B cell (primary cell): ENCODE measurements around the gene CHMP6. TPM values are rescaled to one million over a fixed set of nuclear protein-coding genes. Genes with fewer than 3 reads are reported as not detected.

Experiments
- ATAC-seq: fragments of 200-7000 bp; cut with Tn5 transposase; one replicate; pipeline ENCODE4 v1.10.0; 2021; ENCODE audit warnings: low read depth, mild to moderate bottlenecking, moderate number of reproducible peaks, moderate library complexity
- CTCF ChIA-PET: fragments of 350-600 bp; sonication (Branson Sonifier 250); formaldehyde crosslinking; loops from one replicate; lab custom pipeline; 2021; ENCODE audit warnings: antibody characterized with exemption, inconsistent platforms; lab: Charles Lee
- POLR2A ChIA-PET: fragments of 350-600 bp; sonication (Branson Sonifier 250); formaldehyde crosslinking; loops from one replicate; lab custom pipeline; 2021; ENCODE audit warnings: antibody characterized with exemption; lab: Charles Lee
- DNase-seq: peaks from one replicate; pipeline ENCODE4 v3.0.0; 2013
- H2AFZ ChIP-seq: 2 replicates; pipeline ENCODE4 v1.6.1; 2012; ENCODE audit warnings: mild to moderate bottlenecking, low read depth, low read length; ENCODE audit not compliant: insufficient read depth, poor library complexity, severe bottlenecking
- H3K27ac ChIP-seq, 2 donors: 1 replicate in 1 of 2; 2 replicates in 1 of 2; pipeline ENCODE4 v1.5.1; 2012 to 2013; ENCODE audit warnings: low read length in 2 of 2, mild to moderate bottlenecking in 2 of 2, moderate library complexity in 1 of 2
- H3K27me3 ChIP-seq, 4 experiments: fragments of 200-600 bp in 1 of 4; sonication (generic) in 1 of 4; replicated peaks in 1 of 4; 1 replicate in 2 of 4; 2 replicates in 2 of 4; pipeline versions ENCODE4 v1.6.1 to v1.7.0; 2013 to 2016; ENCODE audit warnings: low read length in 3 of 4, mild to moderate bottlenecking in 2 of 4, mixed read lengths in 1 of 4, moderate library complexity in 1 of 4; ENCODE audit not compliant: insufficient read depth in 4 of 4, control insufficient read depth in 3 of 4; ENCODE audit errors: control extremely low read depth in 1 of 4
- H3K36me3 ChIP-seq, 2 experiments: replicated peaks in 1 of 2; 1 replicate in 1 of 2; 2 replicates in 1 of 2; pipeline versions ENCODE4 v1.6.1 to v1.7.1; 2013; ENCODE audit warnings: low read length in 1 of 2; ENCODE audit not compliant: insufficient read depth in 2 of 2, control insufficient read depth in 1 of 2; ENCODE audit errors: control extremely low read depth in 1 of 2, extremely low read depth in 1 of 2
- H3K4me1 ChIP-seq, 2 donors: fragments of 200-600 bp in 1 of 2; sonication (generic) in 1 of 2; 1 replicate in 1 of 2; 2 replicates in 1 of 2; pipeline versions ENCODE4 v1.5.1 to v1.6.1; 2013 to 2017; ENCODE audit warnings: low read length in 2 of 2; ENCODE audit not compliant: control insufficient read depth in 2 of 2, insufficient read depth in 2 of 2
- H3K4me2 ChIP-seq: replicated peaks from 2 replicates; pipeline ENCODE3; 2012; ENCODE audit warnings: mild to moderate bottlenecking, low read depth, low read length; ENCODE audit not compliant: poor library complexity, severe bottlenecking
- H3K4me3 ChIP-seq, 5 experiments: fragments of 200-600 bp in 1 of 5; sonication (generic) in 1 of 5; 1 replicate in 3 of 5; 2 replicates in 2 of 5; pipeline versions ENCODE4 v1.5.1 to v1.7.0; 2011 to 2016; ENCODE audit warnings: low read length in 4 of 5, mild to moderate bottlenecking in 4 of 5, low read depth in 2 of 5, control low read depth in 1 of 5, moderate library complexity in 1 of 5; ENCODE audit not compliant: insufficient read depth in 1 of 5; ENCODE audit errors: control extremely low read depth in 1 of 5, extremely low read depth in 1 of 5
- H3K79me2 ChIP-seq: fragments of 200-600 bp; sonication (generic); one replicate; pipeline ENCODE4 v1.6.0; 2016; ENCODE audit warnings: low read length; ENCODE audit not compliant: control insufficient read depth, insufficient read depth
- H3K9ac ChIP-seq: fragments of 200-600 bp; sonication (generic); 2 replicates; pipeline ENCODE4 v1.6.1; 2017; ENCODE audit warnings: mild to moderate bottlenecking, low read length, moderate library complexity
- H3K9me3 ChIP-seq, 3 donors: one replicate each; pipeline versions ENCODE4 v1.6.1 to v1.7.1; 2013; ENCODE audit warnings: low read length in 2 of 3; ENCODE audit not compliant: control insufficient read depth in 2 of 3, insufficient read depth in 1 of 3; ENCODE audit errors: control extremely low read depth in 1 of 3
- H4K20me1 ChIP-seq: 2 replicates; pipeline ENCODE4 v1.6.0; 2012; ENCODE audit warnings: mild to moderate bottlenecking, low read length; ENCODE audit not compliant: insufficient read depth, control insufficient read depth, poor library complexity, severe bottlenecking
- H3K27ac Mint-ChIP-seq: one replicate; pipeline ENCODE4 v1.8.0; 2021; ENCODE audit warnings: mixed read lengths
- H3K27me3 Mint-ChIP-seq: one replicate; pipeline ENCODE4 v1.8.0; 2021; ENCODE audit warnings: mixed read lengths
- H3K4me1 Mint-ChIP-seq: one replicate; pipeline ENCODE4 v1.8.0; 2021; ENCODE audit warnings: mixed read lengths
- H3K4me3 Mint-ChIP-seq: one replicate; pipeline ENCODE4 v1.8.0; 2021; ENCODE audit warnings: mixed read lengths
- H3K9me3 Mint-ChIP-seq: one replicate; pipeline ENCODE4 v1.8.0; 2022; ENCODE audit warnings: mixed read lengths; ENCODE audit not compliant: insufficient read depth
- CTCF ChIP-seq: fragments of 200-600 bp; IDR thresholded peaks from one replicate; pipeline ENCODE4 v1.8.0; 2022; ENCODE audit warnings: antibody characterized with exemption, mild to moderate bottlenecking
- EZH2 ChIP-seq: IDR thresholded peaks from 2 replicates; pipeline ENCODE4 v1.6.1; 2012; ENCODE audit warnings: borderline replicate concordance, low read depth, mild to moderate bottlenecking, moderate library complexity, low read length; ENCODE audit not compliant: insufficient read depth, poor library complexity, severe bottlenecking
- WGBS: methylation state at CpG from one replicate; pipeline ENCODE4 v1.1.5; 2013; ENCODE audit warnings: missing lambda C conversion rate; ENCODE audit not compliant: insufficient coverage; 5-methylcytosine and 5-hydroxymethylcytosine counted together
- intact Hi-C: fragments of 100-400 bp; cut with micrococcal nuclease; formaldehyde crosslinking; loops from one replicate; pipeline ENCODE4 v1.10.0; 2022
- polyA plus RNA-seq: library from polyadenylated mRNA; depleted of rRNA; stranded (reverse); fragments of >200 nt; gene quantifications from 2 replicates; pipeline ENCODE4 v1.2.3, GENCODE V29; 2012
- total RNA-seq, 2 donors: library from RNA; stranded (reverse); fragments of 120-200 nt in 1 of 2; gene quantifications; 1 replicate in 1 of 2; 2 replicates in 1 of 2; pipeline versions ENCODE4 v1.2.3 to v1.2.4, GENCODE V29; 2013 to 2022

CHMP6 gene
- total and polyA plus RNA-seq, 2 donors (not counting 1 experiment from before 2014, with no cell fraction given) = 21.2 to 46.2 TPM

- Histone ChIP-seq H2AFZ (no peak overlapping the region), H3K4me3 (no peak overlapping the region), H3K27ac (no peak overlapping the region), H3K4me2 (no peak overlapping the region), H3K9ac (no peak overlapping the region), H3K27me3 (no peaks in the 10 kb centered on the region), H4K20me1 (no peaks in the 10 kb centered on the region), H3K9me3 (peaks cover 0 to 7% (median 0%) of the 10 kb centered on the region in 3 donors), H3K4me1 (peaks cover 13 to 17% of the 10 kb centered on the region in 2 donors), H3K79me2 (no peaks in the 10 kb centered on the region), H3K36me3 (peaks cover 0 to 30% of the 10 kb centered on the region in 2 experiments)
- no peak for ATAC-seq
- Mint-ChIP-seq H3K27ac (no peak overlapping the region), H3K4me3 (no peak overlapping the region), H3K4me1 (peaks cover 9% of the 10 kb centered on the region), H3K27me3 (no peaks in the 10 kb centered on the region), H3K9me3 (no peaks in the 10 kb centered on the region)
- CTCF ChIA-PET = no interaction called here
- WGBS = 92% methylated on average over 18 of the region's 21 CpGs
- intact Hi-C loops = no loop called here
- POLR2A ChIA-PET = no interaction called here
- DNase-seq = no peak
- TF ChIP-seq CTCF (no peak), EZH2 (no peak)
Measured at GRCh38 chr17:80947200-80947940, 44.3 kb upstream of the CHMP6 start.
